Gastrocnemius medialis (tissue), 4 donors: Measurements from ENCODE around the gene COX8C. TPM values are rescaled to one million over a fixed set of nuclear protein-coding genes. Genes with fewer than 3 reads are reported as not detected.

Experiments
- ATAC-seq, 2 donors: fragments of 150-250 bp; one replicate each; pipeline ENCODE4 v1.9.1; 2016
- DNase-seq, 2 donors: peaks; one replicate each; pipeline ENCODE4 v3.0.0-alpha.2; 2019
- H3K27ac ChIP-seq, 4 donors: fragments of 200-600 bp; sonication (generic); 1 replicate in 1 of 4; 2 replicates in 3 of 4; pipeline ENCODE4 v1.5.1; 2016 to 2018; ENCODE audit warnings: mild to moderate bottlenecking in 2 of 4, moderate library complexity in 1 of 4
- H3K27me3 ChIP-seq, 3 donors: fragments of 200-600 bp; sonication (generic) in 2 of 3; 1 replicate in 1 of 3; 2 replicates in 2 of 3; pipeline versions ENCODE4 v1.5.1 to v1.6.0; 2016 to 2019; ENCODE audit warnings: mild to moderate bottlenecking in 1 of 3, moderate library complexity in 1 of 3
- H3K36me3 ChIP-seq, 2 donors: fragments of 200-600 bp; sonication (generic) in 1 of 2; one replicate each; pipeline ENCODE4 v1.5.1; 2017 to 2018
- H3K4me1 ChIP-seq, 2 donors: fragments of 200-600 bp; sonication (generic) in 1 of 2; one replicate each; pipeline ENCODE4 v1.5.1; 2016 to 2017; ENCODE audit warnings: mild to moderate bottlenecking in 2 of 2
- H3K4me3 ChIP-seq, 4 donors: fragments of 200-600 bp; sonication (generic) in 3 of 4; 1 replicate in 1 of 4; 2 replicates in 3 of 4; pipeline ENCODE4 v1.5.1; 2016 to 2019; ENCODE audit warnings: mild to moderate bottlenecking in 2 of 4
- H3K9me3 ChIP-seq, 3 donors: fragments of 200-600 bp; sonication (generic) in 2 of 3; 1 replicate in 1 of 3; 2 replicates in 2 of 3; pipeline ENCODE4 v1.5.1; 2016 to 2019
- CTCF ChIP-seq, 5 experiments: fragments of 450-650 bp in 3 of 5; fragments of 200-600 bp in 2 of 5; sonication (generic) in 2 of 5; IDR thresholded peaks in 4 of 5; conservative IDR thresholded peaks in 1 of 5; 1 replicate in 4 of 5; 2 replicates in 1 of 5; pipeline ENCODE4 v1.5.1; 2016 to 2019; ENCODE audit warnings: antibody characterized with exemption in 5 of 5, mild to moderate bottlenecking in 3 of 5, moderate library complexity in 3 of 5
- POLR2A ChIP-seq, 2 donors: fragments of 450-650 bp; IDR thresholded peaks; one replicate each; pipeline ENCODE4 v1.6.1; 2017; ENCODE audit warnings: antibody characterized with exemption in 2 of 2, mild to moderate bottlenecking in 2 of 2, moderate library complexity in 2 of 2
- in situ Hi-C, 4 donors: fragments of 200-750 bp; cut with MboI; loops; one replicate each; pipeline versions ENCODE4 v1.15.0 to v1.8.0; 2017; ENCODE audit warnings: low sequenced_read_pairs in 4 of 4
- intact Hi-C: fragments of 100-400 bp; cut with DNase I; formaldehyde crosslinking; loops from one replicate; pipeline ENCODE4 v1.15.1; 2023; ENCODE audit warnings: low total_unique reads
- total RNA-seq, 4 donors: library from RNA; depleted of rRNA; stranded (reverse); fragments of >200 nt; gene quantifications; one replicate each; pipeline versions ENCODE4 v1.1.0 to v1.2.3, GENCODE V29; 2016

Gene COX8C
- total RNA-seq, 4 donors from 2014 or later, result not detected

- Histone ChIP-seq H3K27me3 (no peaks in the 10 kb centered on the region), H3K36me3 (no peaks in the 10 kb centered on the region), H3K9me3 (no peaks in the 10 kb centered on the region), H3K4me3 (no peak overlapping the region), H3K4me1 (peaks cover 39 to 54% of the 10 kb centered on the region in 2 donors), H3K27ac (no peak overlapping the region)
- no peak for ATAC-seq
- in situ Hi-C loops, result no loop called here
- DNase-seq, result no peak
- intact Hi-C loops, result no loop called here
- TF ChIP-seq POLR2A (IDR thresholded peaks at IDR 0.05) (no peak), CTCF (IDR thresholded peaks at IDR 0.05 in 4 of 5, conservative IDR thresholded peaks at IDR 0.05 in 1 of 5) (no peak)
These were observed 44.0 kb upstream of the COX8C start for GRCh38 chr14:93302688-93303581.

GRCh38 chr14:93303659-93304058 lies 43.3 kb upstream of the COX8C start:
- H3K27ac ChIP-seq, result no peak overlapping the region
- no peak overlapping the region for H3K4me3 ChIP-seq
- H3K36me3 ChIP-seq, result no peaks in the 10 kb centered on the region
- H3K4me1 ChIP-seq, result peaks cover 36 to 52% of the 10 kb centered on the region in 2 donors
- no peaks in the 10 kb centered on the region for H3K27me3 ChIP-seq
- DNase-seq, result no peak
- no peaks in the 10 kb centered on the region for H3K9me3 ChIP-seq
- in situ Hi-C loops, result no loop called here
- ATAC-seq, result no peak
- TF ChIP-seq CTCF (IDR thresholded peaks at IDR 0.05 in 4 of 5, conservative IDR thresholded peaks at IDR 0.05 in 1 of 5) (no peak), POLR2A (IDR thresholded peaks at IDR 0.05) (no peak)
- intact Hi-C loops, result no loop called here

- Histone ChIP-seq H3K4me1 (peaks cover 29 to 42% of the 10 kb centered on the region in 2 donors), H3K27ac (no peak overlapping the region), H3K36me3 (no peaks in the 10 kb centered on the region), H3K27me3 (no peaks in the 10 kb centered on the region), H3K4me3 (no peak overlapping the region), H3K9me3 (no peaks in the 10 kb centered on the region)
- ATAC-seq (no peak), DNase-seq (no peak)
- in situ Hi-C loops (no loop called here), intact Hi-C loops (no loop called here)
- TF ChIP-seq POLR2A (IDR thresholded peaks at IDR 0.05), result no peak
These were observed 42.2 kb upstream of the COX8C start for GRCh38 chr14:93304771-93305170.

GRCh38 chr14:93305725-93306418 lies 41.1 kb upstream of the COX8C start:
- Histone ChIP-seq H3K4me3 (no peak overlapping the region), H3K9me3 (no peaks in the 10 kb centered on the region), H3K27me3 (no peaks in the 10 kb centered on the region), H3K4me1 (peaks cover 26 to 35% of the 10 kb centered on the region in 2 donors), H3K27ac (no peak overlapping the region), H3K36me3 (no peaks in the 10 kb centered on the region)
- TF ChIP-seq POLR2A (IDR thresholded peaks at IDR 0.05) (no peak), CTCF (IDR thresholded peaks at IDR 0.05 in 4 of 5, conservative IDR thresholded peaks at IDR 0.05 in 1 of 5) (no peak)
- DNase-seq, result no peak
- intact Hi-C loops (no loop called here), in situ Hi-C loops (no loop called here)
- no peak for ATAC-seq

GRCh38 chr14:93306812-93307211 lies 40.2 kb upstream of the COX8C start:
- H3K4me3 ChIP-seq, result no peak overlapping the region
- in situ Hi-C loops (no loop called here), intact Hi-C loops (no loop called here)
- TF ChIP-seq CTCF (IDR thresholded peaks at IDR 0.05 in 4 of 5, conservative IDR thresholded peaks at IDR 0.05 in 1 of 5), result no peak
- TF ChIP-seq POLR2A (IDR thresholded peaks at IDR 0.05), result no peak
- H3K27me3 ChIP-seq, result no peaks in the 10 kb centered on the region
- no peaks in the 10 kb centered on the region for H3K9me3 ChIP-seq
- H3K27ac ChIP-seq, result no peak overlapping the region
- H3K36me3 ChIP-seq, result no peaks in the 10 kb centered on the region
- ATAC-seq (no peak), DNase-seq (no peak)
- peaks cover 24 to 31% of the 10 kb centered on the region in 2 donors for H3K4me1 ChIP-seq
